MV-4-11 (cell line): ENCODE results near the gene BLOC1S3.

ENCODE experiments used
- DNase-seq: peaks from one replicate; lab custom pipeline; 2025; lab: John Stamatoyannopoulos, UW

BLOC1S3 gene

GRCh38 chr19:45146251-45146650 is 32.3 kb upstream of the BLOC1S3 start:
- no peak for DNase-seq

- no peak for DNase-seq
These were observed 31.8 kb upstream of the BLOC1S3 start for GRCh38 chr19:45146741-45147205.

GRCh38 chr19:45147835-45148676 is 30.5 kb upstream of the BLOC1S3 start:
- DNase-seq = no peak

GRCh38 chr19:45149129-45149528 is 29.5 kb upstream of the BLOC1S3 start:
- DNase-seq = no peak

- DNase-seq = no peak
These were observed 28.4 kb upstream of the BLOC1S3 start for GRCh38 chr19:45150180-45150579.

GRCh38 chr19:45150751-45151281 is 27.8 kb upstream of the BLOC1S3 start:
- peak; percentile 39 for DNase-seq

- DNase-seq = no peak
These were observed 27.3 kb upstream of the BLOC1S3 start for GRCh38 chr19:45151320-45151719.

- DNase-seq = no peak
These were observed 26.6 kb upstream of the BLOC1S3 start for GRCh38 chr19:45151821-45152503.

GRCh38 chr19:45152504-45153338 is 25.9 kb upstream of the BLOC1S3 start:
- no peak for DNase-seq

GRCh38 chr19:45153339-45154063 is 25.1 kb upstream of the BLOC1S3 start:
- no peak for DNase-seq

GRCh38 chr19:45154064-45154827 is 24.3 kb upstream of the BLOC1S3 start:
- peak; percentile 92 for DNase-seq

GRCh38 chr19:45156011-45156630 is 22.5 kb upstream of the BLOC1S3 start:
- DNase-seq = no peak

- DNase-seq = no peak
These were observed 21.8 kb upstream of the BLOC1S3 start for GRCh38 chr19:45156751-45157150.

GRCh38 chr19:45158503-45159209 is 19.9 kb upstream of the BLOC1S3 start:
- no peak for DNase-seq

- DNase-seq = no peak
These were observed 19.2 kb upstream of the BLOC1S3 start for GRCh38 chr19:45159210-45159970.

GRCh38 chr19:45159971-45160324 is 18.6 kb upstream of the BLOC1S3 start:
- DNase-seq = no peak

- no peak for DNase-seq
These were observed 17.5 kb upstream of the BLOC1S3 start, which contains the start of gene NKPD1 for GRCh38 chr19:45160870-45161737. NKPD1 (minus strand) TSS chr19:45160982; CDS start chr19:45160150, 832 bp downstream.
